ENCODE results near the gene TSPAN15.

DNA sequence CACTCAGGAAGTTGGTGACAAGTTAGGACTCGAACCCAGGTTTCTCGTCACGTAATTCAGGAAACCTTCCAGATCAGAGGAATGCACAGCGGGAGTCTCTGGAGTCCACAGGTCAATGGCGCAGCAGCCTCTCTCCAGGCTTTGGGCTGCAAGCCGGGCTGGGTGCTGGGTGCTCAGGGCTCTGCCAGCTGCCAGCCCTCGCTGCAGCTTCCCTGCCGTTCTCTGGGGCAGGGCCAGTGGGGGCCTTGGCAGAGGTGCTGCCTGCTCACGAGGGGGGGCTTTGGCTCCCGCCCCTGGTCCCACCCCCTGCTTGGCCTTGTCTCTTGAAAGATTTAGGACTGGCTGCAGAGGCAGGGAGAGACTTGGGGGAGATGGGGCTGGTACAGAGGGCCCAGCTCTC, 34.6 kb upstream of the TSPAN15 start, which contains the start of gene TACR2:
- TF ChIP-seq ZNF274 (IDR thresholded peaks at IDR 0.05; ENCODE audit: low read length), result no peak
- no peak for TF ChIP-seq ZNF274 (tag by site-specific recombination; IDR thresholded peaks at IDR 0.05; ENCODE audit: borderline replicate concordance)
- no peak for TF ChIP-seq ZNF830 (tag by site-specific recombination; IDR thresholded peaks at IDR 0.05; ENCODE audit: low read depth)
- no peak for TF ChIP-seq ZNF549 (tag by site-specific recombination; IDR thresholded peaks at IDR 0.05)
- TF ChIP-seq, protein P1, sequence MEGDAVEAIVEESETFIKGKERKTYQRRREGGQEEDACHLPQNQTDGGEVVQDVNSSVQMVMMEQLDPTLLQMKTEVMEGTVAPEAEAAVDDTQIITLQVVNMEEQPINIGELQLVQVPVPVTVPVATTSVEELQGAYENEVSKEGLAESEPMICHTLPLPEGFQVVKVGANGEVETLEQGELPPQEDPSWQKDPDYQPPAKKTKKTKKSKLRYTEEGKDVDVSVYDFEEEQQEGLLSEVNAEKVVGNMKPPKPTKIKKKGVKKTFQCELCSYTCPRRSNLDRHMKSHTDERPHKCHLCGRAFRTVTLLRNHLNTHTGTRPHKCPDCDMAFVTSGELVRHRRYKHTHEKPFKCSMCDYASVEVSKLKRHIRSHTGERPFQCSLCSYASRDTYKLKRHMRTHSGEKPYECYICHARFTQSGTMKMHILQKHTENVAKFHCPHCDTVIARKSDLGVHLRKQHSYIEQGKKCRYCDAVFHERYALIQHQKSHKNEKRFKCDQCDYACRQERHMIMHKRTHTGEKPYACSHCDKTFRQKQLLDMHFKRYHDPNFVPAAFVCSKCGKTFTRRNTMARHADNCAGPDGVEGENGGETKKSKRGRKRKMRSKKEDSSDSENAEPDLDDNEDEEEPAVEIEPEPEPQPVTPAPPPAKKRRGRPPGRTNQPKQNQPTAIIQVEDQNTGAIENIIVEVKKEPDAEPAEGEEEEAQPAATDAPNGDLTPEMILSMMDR (tag by site-specific recombination; IDR thresholded peaks at IDR 0.05), result no peak
- no peak for TF ChIP-seq ZNF335 (tag by site-specific recombination; conservative IDR thresholded peaks at IDR 0.05)
- no peak for TF ChIP-seq GLI4 (tag by site-specific recombination; IDR thresholded peaks at IDR 0.05)
- TF ChIP-seq OSR2 (tag by site-specific recombination; IDR thresholded peaks at IDR 0.05), result no peak
- no peak for TF ChIP-seq KLF9 (tag by site-specific recombination; IDR thresholded peaks at IDR 0.05; ENCODE audit: low read depth)
- TF ChIP-seq, protein P2, sequence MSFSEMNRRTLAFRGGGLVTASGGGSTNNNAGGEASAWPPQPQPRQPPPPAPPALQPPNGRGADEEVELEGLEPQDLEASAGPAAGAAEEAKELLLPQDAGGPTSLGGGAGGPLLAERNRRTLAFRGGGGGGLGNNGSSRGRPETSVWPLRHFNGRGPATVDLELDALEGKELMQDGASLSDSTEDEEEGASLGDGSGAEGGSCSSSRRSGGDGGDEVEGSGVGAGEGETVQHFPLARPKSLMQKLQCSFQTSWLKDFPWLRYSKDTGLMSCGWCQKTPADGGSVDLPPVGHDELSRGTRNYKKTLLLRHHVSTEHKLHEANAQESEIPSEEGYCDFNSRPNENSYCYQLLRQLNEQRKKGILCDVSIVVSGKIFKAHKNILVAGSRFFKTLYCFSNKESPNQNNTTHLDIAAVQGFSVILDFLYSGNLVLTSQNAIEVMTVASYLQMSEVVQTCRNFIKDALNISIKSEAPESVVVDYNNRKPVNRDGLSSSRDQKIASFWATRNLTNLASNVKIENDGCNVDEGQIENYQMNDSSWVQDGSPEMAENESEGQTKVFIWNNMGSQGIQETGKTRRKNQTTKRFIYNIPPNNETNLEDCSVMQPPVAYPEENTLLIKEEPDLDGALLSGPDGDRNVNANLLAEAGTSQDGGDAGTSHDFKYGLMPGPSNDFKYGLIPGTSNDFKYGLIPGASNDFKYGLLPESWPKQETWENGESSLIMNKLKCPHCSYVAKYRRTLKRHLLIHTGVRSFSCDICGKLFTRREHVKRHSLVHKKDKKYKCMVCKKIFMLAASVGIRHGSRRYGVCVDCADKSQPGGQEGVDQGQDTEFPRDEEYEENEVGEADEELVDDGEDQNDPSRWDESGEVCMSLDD (tag by site-specific recombination; IDR thresholded peaks at IDR 0.05), result no peak
- TF ChIP-seq YY1 (tag by site-specific recombination; IDR thresholded peaks at IDR 0.05), result no peak
